NCI-H1694 (cell line): ENCODE results near the gene CRELD2.
A peak's percentile ranks its signal among the peaks of the same experiment; 100 is the strongest.

Experiments used
- DNase-seq: peaks from one replicate; lab custom pipeline; 2025; lab: John Stamatoyannopoulos, UW

CRELD2 gene

GRCh38 chr22:49887064-49887451 lies 31.4 kb upstream of the CRELD2 start:
- no peak for DNase-seq

DNA sequence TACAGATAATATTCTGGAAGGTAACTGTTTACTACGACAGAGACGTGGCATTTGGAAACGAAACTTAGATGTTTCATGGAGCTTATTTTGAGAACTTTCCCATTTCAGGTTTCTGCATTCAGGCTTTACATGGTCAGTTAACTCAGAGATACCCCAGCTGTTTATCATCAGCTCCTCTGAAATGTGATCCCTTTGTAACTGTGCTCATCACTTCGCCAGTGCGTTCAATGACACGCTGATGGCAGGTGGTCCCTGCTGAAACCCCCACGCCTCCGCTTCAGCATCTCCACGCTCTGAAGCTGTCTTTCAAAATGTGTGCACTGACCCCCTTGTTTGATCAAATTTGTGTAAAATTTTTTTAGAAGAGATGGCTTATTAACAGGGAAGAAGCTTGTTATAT lies 30.7 kb upstream of the CRELD2 start:
- DNase-seq: no peak

DNA sequence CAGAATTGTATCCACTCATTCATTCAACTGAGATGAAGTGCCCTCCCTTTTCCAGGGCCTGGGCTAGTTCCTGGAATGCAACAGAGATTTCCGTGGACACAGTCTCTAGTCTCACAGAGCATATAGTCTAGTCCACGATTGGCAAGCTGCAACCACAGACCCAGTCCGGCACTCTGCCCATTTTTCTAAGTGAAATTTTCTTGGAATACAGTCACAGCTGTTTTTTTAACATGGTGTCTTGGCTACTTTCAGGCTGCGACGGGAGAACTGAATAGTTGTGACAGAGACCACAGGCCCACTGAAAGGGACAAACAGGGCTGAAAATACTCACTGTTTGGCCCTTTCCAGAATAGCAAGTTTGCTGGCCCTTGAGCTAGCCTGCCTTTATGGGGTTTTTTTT lies 29.4 kb upstream of the CRELD2 start:
- DNase-seq: no peak

- DNase-seq: peak; percentile 36
Measured at GRCh38 chr22:49892226-49892899, 26.1 kb upstream of the CRELD2 start.

DNA sequence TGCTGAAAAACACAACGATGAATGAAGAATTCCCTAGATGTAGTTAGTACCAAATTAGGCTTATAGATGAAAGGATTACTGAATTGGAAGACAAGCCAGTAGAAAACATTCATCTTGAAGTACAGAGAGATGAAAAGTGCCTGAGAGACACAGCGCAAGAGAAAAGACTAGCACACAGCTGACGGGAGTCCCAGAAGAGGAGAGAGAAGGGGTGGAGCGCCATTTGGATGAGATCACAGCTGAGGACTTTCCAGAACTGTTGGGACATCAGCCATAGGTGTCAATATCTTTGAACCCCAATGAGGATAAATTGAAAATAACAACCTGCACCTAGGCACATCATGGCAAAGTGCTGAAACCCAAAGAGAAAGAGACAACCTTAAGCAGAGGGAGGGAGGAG lies 25.4 kb upstream of the CRELD2 start:
- DNase-seq: no peak

DNA sequence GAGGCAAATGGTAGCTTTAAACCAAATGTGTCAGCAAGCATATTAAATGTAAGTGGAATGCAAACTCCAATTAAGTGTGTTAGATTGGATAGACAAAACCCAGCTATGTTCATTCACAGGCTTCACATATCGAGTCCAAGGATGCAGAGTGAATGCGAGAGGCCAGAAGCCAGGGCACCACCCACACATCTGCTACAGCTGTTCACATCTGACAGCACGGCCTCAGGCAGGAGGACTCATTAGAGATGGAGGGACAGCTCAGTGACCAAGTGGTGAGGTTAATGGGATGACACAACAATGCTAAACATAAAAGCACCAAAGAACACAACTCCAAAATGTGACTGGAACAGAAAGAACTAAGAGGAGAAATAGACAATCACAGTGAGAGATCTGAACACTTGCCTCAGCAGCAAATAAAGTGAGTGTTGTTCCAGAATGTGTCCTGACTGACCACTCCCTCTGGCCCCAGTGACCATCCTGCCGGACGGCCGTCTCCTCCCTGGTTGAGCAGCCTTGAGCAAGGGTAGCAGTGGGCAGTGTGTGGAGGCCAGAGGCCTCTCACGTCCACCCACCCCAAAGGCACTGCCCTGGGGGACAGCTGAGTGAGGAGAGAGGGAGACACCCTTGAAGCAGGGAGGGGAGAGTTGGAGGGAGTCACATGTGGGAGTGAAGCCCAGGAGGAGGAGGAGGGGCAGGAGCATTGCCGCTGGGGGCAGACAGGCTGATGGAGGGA lies 23.9 kb upstream of the CRELD2 start:
- no peak for DNase-seq

GRCh38 chr22:49896201-49896600 lies 22.2 kb upstream of the CRELD2 start:
- no peak for DNase-seq

GRCh38 chr22:49897015-49897684 lies 21.3 kb upstream of the CRELD2 start:
- DNase-seq: no peak

- DNase-seq: no peak
Measured at GRCh38 chr22:49899530-49899929, 18.9 kb upstream of the CRELD2 start.

GRCh38 chr22:49900441-49901230 lies 17.8 kb upstream of the CRELD2 start:
- DNase-seq: no peak

GRCh38 chr22:49901457-49901856 lies 17.0 kb upstream of the CRELD2 start:
- DNase-seq: no peak

DNA sequence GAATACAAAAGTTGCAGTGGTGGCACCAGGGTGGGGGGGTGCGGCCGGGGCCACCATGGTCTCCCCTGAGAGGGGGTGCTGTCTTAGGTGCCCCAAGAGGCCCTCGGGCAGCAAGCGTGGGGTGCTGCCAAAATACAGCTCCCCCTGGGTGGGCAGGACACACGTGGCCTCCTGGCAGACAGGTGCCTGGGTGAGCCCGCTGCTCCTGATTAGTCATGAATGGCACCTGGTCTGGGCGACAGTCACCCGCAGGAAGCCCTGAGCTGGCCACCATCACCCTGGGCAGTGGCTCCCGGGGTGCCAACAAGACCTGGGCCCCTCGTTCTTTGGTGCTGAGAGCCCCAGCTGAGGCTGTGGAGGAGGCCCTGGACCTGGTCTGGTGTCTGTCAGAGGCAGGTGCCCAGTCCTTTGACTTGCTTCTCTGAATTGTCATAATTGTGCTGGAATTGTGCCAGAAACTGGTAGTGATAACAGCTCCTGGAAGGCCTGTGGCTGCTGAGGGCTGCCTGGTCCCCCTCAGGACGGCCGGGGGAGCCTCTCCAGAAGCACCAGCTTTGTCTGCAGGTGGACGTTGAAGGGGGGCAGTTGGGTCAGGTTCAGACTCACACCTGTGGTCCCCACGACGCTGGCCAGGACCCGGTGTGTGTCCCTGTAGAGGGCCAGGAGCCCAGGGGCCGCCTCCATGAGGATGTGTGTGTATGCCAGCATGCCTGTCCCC lies 15.0 kb upstream of the CRELD2 start:
- DNase-seq: no peak

- DNase-seq: no peak
Measured at GRCh38 chr22:49904040-49904369, 14.4 kb upstream of the CRELD2 start.

GRCh38 chr22:49905465-49905864 lies 13.0 kb upstream of the CRELD2 start:
- DNase-seq: no peak

DNA sequence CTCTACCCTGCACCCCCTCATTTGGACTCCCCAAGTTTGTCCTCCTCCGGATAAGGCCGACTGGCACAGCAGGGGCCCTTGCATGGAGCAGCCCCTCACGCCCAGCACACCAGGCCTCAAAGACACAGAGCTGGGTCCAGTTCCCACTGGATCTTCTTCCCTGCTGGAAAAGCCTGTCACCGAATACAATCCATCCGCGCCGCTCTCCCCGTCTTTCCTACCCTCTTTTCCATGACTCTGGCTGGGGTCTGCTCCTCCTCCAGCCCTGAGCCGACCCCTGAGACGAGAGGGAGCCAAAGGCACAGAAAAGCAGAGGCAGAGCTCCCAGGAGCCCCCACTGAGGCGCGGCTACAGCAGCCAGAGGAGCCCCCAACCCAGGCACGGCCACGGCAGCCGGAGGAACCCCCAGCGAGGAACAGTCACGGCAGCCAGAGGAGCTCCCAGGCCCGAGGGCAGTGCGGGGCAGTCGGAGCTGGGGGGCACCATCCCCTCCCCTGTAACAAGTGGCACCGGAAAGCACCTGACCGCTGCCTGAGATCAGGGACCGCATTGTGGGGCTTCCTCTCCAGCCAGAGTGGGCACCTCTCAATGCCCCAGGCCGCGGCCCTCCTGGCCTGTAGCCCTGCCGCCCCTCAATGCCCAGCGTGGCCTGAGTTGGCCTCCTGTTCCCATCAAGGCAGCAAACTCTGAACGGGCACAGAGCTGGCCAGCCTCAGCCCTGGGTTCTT lies 12.2 kb upstream of the CRELD2 start:
- DNase-seq: no peak

- no peak for DNase-seq
Measured at GRCh38 chr22:49906799-49907290, 11.6 kb upstream of the CRELD2 start.

- DNase-seq: no peak
Measured at GRCh38 chr22:49907807-49908206, 10.6 kb upstream of the CRELD2 start.

DNA sequence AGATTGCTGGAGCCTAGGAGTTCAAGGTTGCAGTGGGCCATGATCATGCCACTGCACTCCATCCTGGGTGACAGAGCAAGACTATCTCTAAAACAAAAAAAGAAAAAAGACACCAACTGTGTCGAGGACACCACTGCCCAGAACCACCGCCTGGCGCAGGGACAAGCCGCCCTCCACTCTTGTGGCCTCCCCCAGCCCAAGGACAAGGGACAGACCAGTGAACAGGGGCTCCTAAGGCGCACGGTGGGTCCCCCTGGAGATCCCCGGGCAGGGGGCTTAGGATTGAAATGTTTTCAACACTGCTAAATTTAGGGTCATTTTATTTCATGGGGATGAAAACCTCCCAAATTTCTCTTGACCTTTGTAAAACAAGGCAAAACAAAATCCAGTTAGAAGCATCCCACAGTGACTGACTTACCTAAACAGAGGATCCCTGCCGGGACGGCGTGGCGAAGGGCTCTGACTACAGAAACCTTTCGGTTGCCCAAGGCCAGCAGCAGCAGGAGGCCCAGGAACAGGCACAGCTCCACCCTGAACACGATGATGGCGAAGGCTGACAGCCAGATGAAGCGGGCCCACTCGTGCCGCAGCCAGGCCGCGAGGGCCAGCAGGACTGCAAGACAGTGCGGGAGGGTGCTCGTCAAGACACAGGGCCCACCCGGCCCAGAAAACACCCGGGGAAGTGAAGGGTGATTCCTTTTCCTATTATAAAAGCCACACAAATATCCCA lies 8.8 kb upstream of the CRELD2 start:
- DNase-seq: no peak

GRCh38 chr22:49910229-49911155 lies 7.9 kb upstream of the CRELD2 start:
- DNase-seq: no peak
